PC-9 (cell line): ENCODE data around the gene LEKR1. TPM values are rescaled to one million over a fixed set of nuclear protein-coding genes. Genes with fewer than 3 reads are reported as not detected.

Experiments
- BruUV-seq: library from RNA; stranded (reverse); fragments of 400-500 nt; replicated peaks from 2 replicates; lab custom pipeline; 2021; lab: Mats Ljungman, UMichigan
- CTCF ChIA-PET: fragments of 300-600 bp; sonication (Branson Sonifier 250); formaldehyde crosslinking; loops from one replicate; lab custom pipeline; 2022; ENCODE audit warnings: antibody characterized with exemption; lab: Charles Lee
- POLR2A ChIA-PET: fragments of 300-600 bp; sonication (Branson Sonifier 250); formaldehyde crosslinking; loops from one replicate; lab custom pipeline; 2022; ENCODE audit warnings: antibody characterized with exemption; ENCODE audit not compliant: unreplicated experiment; lab: Charles Lee
- DNase-seq, 2 experiments: peaks; one replicate each; pipeline versions ENCODE4 v3.0.0 to v3.0.0-alpha.2; 2015 to 2022; ENCODE audit warnings: mixed read lengths in 1 of 2
- H2AFZ ChIP-seq: fragments of 200-600 bp; sonication (generic); 2 replicates; pipeline ENCODE4 v1.8.1; 2017; ENCODE audit warnings: antibody characterized with exemption
- H3F3A ChIP-seq: fragments of 200-600 bp; sonication (generic); 2 replicates; pipeline ENCODE4 v1.8.1; 2017; ENCODE audit warnings: antibody characterized with exemption, mild to moderate bottlenecking, low read depth; ENCODE audit not compliant: insufficient read depth
- H3K27ac ChIP-seq: fragments of 200-600 bp; sonication (generic); 2 replicates; pipeline ENCODE4 v1.6.1; 2016; ENCODE audit warnings: mixed run types
- H3K27me3 ChIP-seq: fragments of 200-600 bp; sonication (generic); 2 replicates; pipeline ENCODE4 v1.6.1; 2016; ENCODE audit warnings: low read depth, mixed run types; ENCODE audit not compliant: insufficient read depth
- H3K36me3 ChIP-seq: fragments of 200-600 bp; sonication (generic); 2 replicates; pipeline ENCODE4 v1.6.1; 2016; ENCODE audit warnings: low read depth, mixed run types
- H3K4me1 ChIP-seq: fragments of 200-600 bp; sonication (generic); replicated peaks from 2 replicates; pipeline ENCODE4 v1.6.1; 2016; ENCODE audit warnings: mixed run types; ENCODE audit not compliant: insufficient read depth
- H3K4me2 ChIP-seq: fragments of 200-600 bp; sonication (generic); 2 replicates; pipeline ENCODE4 v1.6.1; 2017; ENCODE audit warnings: mixed run types
- H3K4me3 ChIP-seq: fragments of 200-600 bp; sonication (generic); 2 replicates; pipeline ENCODE4 v1.6.1; 2016; ENCODE audit warnings: mixed run types
- H3K79me2 ChIP-seq: fragments of 200-600 bp; sonication (generic); 2 replicates; pipeline ENCODE4 v1.6.1; 2017; ENCODE audit warnings: low read depth, mixed run types
- H3K9me2 ChIP-seq: fragments of 200-600 bp; sonication (generic); 2 replicates; pipeline ENCODE4 v1.8.1; 2017; ENCODE audit warnings: mild to moderate bottlenecking; ENCODE audit not compliant: insufficient read depth
- H3K9me3 ChIP-seq: fragments of 200-600 bp; sonication (generic); 2 replicates; pipeline ENCODE4 v1.8.1; 2016; ENCODE audit warnings: low read depth; ENCODE audit not compliant: insufficient read depth
- H4K20me1 ChIP-seq: fragments of 200-600 bp; sonication (generic); 2 replicates; pipeline ENCODE4 v1.8.1; 2017; ENCODE audit not compliant: insufficient read depth
- CTCF ChIP-seq: fragments of 200-600 bp; sonication (generic); conservative IDR thresholded peaks from 2 replicates; pipeline ENCODE4 v1.6.1; 2017; ENCODE audit warnings: mixed run types, antibody characterized with exemption, mild to moderate bottlenecking, moderate library complexity
- EZH2 ChIP-seq: fragments of 200-600 bp; sonication (generic); IDR thresholded peaks from 2 replicates; pipeline ENCODE4 v1.8.0; 2017; ENCODE audit warnings: antibody characterized with exemption, low read depth
- intact Hi-C: fragments of 100-400 bp; cut with micrococcal nuclease; formaldehyde crosslinking; loops from one replicate; pipeline ENCODE4 v1.10.0; 2022; ENCODE audit not compliant: unreplicated experiment
- total RNA-seq: library from RNA; stranded (reverse); gene quantifications from 2 replicates; pipeline ENCODE4 v1.2.3, GENCODE V29; 2021

The LEKR1 gene
- total RNA-seq, 1 experiment from 2014 or later, result 3.9 TPM

- Histone ChIP-seq H4K20me1 (no peaks in the 10 kb centered on the region), H2AFZ (no peak overlapping the region), H3K9me2 (no peaks in the 10 kb centered on the region), H3F3A (no peaks in the 10 kb centered on the region), H3K36me3 (no peaks in the 10 kb centered on the region), H3K4me1 (no peaks in the 10 kb centered on the region), H3K27me3 (no peaks in the 10 kb centered on the region), H3K9me3 (no peaks in the 10 kb centered on the region), H3K4me2 (no peak overlapping the region), H3K79me2 (no peaks in the 10 kb centered on the region), H3K27ac (no peak overlapping the region), H3K4me3 (no peak overlapping the region)
- BruUV-seq, result no TSS peak
- ChIA-PET POLR2A (no interaction called here), CTCF (no interaction called here)
- intact Hi-C loops, result no loop called here
- TF ChIP-seq CTCF (no peak), EZH2 (no peak)
- no peak for DNase-seq
Observed at GRCh38 chr3:156834435-156834834, 8.3 kb downstream of the LEKR1 start.

- Histone ChIP-seq H3K27me3 (no peaks in the 10 kb centered on the region), H3K4me1 (no peaks in the 10 kb centered on the region), H2AFZ (no peak overlapping the region), H3K9me3 (no peaks in the 10 kb centered on the region), H3K4me3 (no peak overlapping the region), H3K36me3 (no peaks in the 10 kb centered on the region), H3K79me2 (no peaks in the 10 kb centered on the region), H3K27ac (no peak overlapping the region), H3F3A (no peaks in the 10 kb centered on the region), H3K9me2 (no peaks in the 10 kb centered on the region), H4K20me1 (no peaks in the 10 kb centered on the region), H3K4me2 (no peak overlapping the region)
- ChIA-PET POLR2A (no interaction called here), CTCF (no interaction called here)
- intact Hi-C loops, result no loop called here
- no peak for DNase-seq
- no TSS peak for BruUV-seq
- TF ChIP-seq CTCF (no peak), EZH2 (no peak)
Observed at GRCh38 chr3:156834962-156835535, 8.9 kb downstream of the LEKR1 start.

GRCh38 chr3:156836701-156837100, 10.5 kb downstream of the LEKR1 start:
- ChIA-PET POLR2A (interaction anchor here (0.5 kb wide), 2 partner anchors 10 to 380 kb away, joined by 3 to 5 read pairs; no protein-coding TSS in a partner anchor), CTCF (interaction anchor here (0.6 kb wide), 1 partner anchor 303 kb away, joined by 6 read pairs; no protein-coding TSS in a partner anchor)
- intact Hi-C loops, result no loop called here
- H2AFZ ChIP-seq, result no peak overlapping the region
- no peak overlapping the region for H3K4me3 ChIP-seq
- no peaks in the 10 kb centered on the region for H3K36me3 ChIP-seq
- H3K79me2 ChIP-seq, result no peaks in the 10 kb centered on the region
- H4K20me1 ChIP-seq, result no peaks in the 10 kb centered on the region
- no peak overlapping the region for H3K27ac ChIP-seq
- no peaks in the 10 kb centered on the region for H3F3A ChIP-seq
- H3K27me3 ChIP-seq, result no peaks in the 10 kb centered on the region
- no peak overlapping the region for H3K4me2 ChIP-seq
- no peaks in the 10 kb centered on the region for H3K9me3 ChIP-seq
- no TSS peak for BruUV-seq
- no peak for DNase-seq
- no peaks in the 10 kb centered on the region for H3K9me2 ChIP-seq
- TF ChIP-seq EZH2 (no peak), CTCF (no peak)
- no peaks in the 10 kb centered on the region for H3K4me1 ChIP-seq
